Cerebellar cortex (tissue), 1 donor: ENCODE results near the gene DDX54.

Experiments used
- DNase-seq: peaks from one replicate; pipeline ENCODE4 v3.0.0-alpha.2; 2015; ENCODE audit warnings: low spot score

The DDX54 gene

GRCh38 chr12:113186666-113187325, 1.5 kb upstream of the DDX54 start:
- no peak for DNase-seq

- DNase-seq, result peak; percentile 32
Observed at GRCh38 chr12:113186033-113186365, 721 bp upstream of the DDX54 start.

DNA sequence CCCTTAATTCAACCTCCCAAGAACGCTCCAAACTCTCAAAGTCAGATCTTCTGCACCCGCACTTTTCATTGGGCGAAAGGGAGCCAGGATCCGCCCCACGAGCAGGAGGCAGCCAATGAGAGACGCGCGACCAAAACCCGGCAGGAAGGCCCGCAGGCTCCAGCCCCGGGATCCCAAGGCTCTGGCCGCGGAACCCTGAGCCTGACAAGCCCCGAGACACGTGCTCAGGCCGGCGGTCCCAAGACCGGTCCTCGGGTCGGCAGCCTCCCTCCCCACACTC, 438 bp downstream of the DDX54 start:
- peak; percentile 89 for DNase-seq

- DNase-seq, result no peak
Observed at GRCh38 chr12:113184098-113184899, 979 bp downstream of the DDX54 start.

DNA sequence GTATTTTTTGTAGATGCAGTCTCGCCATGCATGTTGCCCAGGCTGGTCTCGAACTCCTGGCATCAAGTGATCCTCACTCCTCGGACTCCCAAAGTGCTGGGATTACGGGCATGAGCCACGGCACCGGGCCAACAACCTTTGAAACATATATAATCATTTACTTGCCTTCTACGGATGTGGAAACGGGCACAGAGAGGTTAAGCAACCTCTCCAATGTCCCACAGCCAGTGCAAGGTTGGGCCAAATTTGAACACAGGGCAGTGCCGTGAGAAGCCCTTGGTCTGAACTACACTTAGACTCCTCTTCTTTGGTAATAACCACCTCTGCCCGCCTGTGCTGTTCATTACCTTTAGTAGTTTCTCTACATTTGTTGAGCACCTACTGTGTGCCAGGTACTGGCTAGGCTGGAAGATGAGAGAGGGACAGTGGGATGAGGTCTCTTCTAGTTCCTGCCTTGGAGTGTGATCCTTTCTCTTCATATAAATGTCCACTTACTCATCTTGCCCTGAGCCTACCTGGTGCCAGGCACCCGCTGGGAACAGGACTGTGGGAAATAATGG, 2.2 kb downstream of the DDX54 start:
- DNase-seq, result no peak

DNA sequence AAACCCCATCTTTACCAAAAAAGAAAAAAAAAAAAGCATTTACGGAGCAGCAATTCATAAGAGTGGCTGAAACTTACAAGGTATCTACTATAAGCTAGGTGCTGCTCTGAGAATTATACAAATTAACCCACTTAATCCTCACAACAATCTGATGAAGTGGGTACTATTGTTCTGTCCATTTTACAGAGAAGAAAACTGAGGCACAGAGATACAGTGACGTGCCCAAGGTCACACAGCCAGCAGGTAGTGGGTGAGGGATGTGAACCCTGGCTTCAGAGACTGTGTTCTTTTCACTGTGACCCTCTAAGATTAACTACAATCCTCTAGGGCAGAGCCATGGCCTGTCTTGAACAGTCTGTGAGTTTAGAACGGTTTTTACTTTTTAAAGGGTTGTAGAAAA, 3.3 kb downstream of the DDX54 start:
- no peak for DNase-seq

- DNase-seq, result no peak
Observed at GRCh38 chr12:113180333-113180732, 4.9 kb downstream of the DDX54 start.

DNA sequence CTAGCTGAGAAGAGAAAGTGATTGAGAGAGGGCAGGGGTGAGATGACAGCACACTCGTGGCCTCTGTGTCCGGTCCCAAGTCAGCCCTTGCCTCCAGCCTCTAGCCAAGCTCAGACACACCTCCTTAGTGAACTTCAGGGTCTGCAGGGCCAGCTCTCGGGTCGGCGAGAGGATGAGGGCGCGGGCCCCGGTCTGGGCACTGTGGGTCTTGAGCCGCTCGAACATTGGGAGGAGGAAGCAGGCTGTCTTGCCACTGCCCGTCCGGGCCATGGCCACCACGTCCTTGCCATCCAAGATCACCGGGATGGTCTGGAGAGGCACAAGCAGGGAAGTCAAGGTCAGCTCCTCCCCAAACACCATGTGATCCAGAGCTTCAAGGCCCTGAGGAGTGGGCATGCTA, 6.3 kb downstream of the DDX54 start:
- DNase-seq, result no peak

- DNase-seq, result peak; percentile 73
Observed at GRCh38 chr12:113174461-113175384, 10.6 kb downstream of the DDX54 start.

DNA sequence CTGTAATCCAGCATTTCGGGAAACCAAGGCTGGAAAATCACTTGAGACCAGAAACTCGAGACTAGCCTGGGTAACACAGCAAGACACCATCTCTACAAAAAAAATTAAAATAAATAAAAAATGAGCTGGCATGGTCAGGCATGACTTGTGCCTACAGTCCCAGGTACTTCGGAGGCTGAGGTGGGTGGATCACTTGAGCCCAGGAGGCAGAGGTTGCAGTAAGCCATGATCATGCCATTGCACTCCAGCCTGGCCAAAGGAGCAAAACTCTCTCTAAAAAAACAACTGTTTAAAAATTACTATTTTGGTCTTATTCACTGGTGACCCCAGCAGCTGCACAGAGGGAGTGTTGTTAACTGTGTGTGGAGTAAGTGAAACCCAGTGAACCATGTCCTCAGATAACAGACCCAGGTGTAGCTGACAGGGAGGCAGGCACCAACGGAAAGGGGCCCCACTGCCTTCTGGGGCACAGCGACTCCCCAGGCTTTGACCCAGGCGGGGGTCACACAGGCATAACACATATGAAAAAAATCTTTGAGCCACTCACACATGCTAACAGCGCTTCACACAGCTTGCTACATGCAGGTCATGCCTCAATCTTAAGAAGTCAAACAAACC, 12.1 kb downstream of the DDX54 start:
- DNase-seq, result no peak

DNA sequence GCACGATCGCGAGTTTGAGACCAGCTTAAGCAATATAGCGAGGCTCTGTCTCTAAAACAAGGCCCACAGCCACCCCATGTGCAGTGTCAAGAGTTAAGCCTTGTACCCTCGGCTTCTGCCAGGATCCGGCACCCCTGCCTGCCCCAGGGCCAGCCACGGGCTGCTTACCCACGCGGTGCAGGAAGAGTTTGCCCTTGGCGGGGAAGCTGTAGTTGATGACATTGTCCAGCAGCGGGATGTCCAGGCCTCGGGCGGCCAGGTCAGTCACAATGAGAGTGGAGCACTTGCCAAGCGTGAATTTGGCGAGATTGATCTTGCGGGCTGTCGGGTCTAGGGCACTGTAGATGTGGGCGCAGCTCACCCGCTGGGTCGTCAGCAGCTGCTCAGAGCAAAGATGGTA, 13.1 kb downstream of the DDX54 start:
- no peak for DNase-seq

DNA sequence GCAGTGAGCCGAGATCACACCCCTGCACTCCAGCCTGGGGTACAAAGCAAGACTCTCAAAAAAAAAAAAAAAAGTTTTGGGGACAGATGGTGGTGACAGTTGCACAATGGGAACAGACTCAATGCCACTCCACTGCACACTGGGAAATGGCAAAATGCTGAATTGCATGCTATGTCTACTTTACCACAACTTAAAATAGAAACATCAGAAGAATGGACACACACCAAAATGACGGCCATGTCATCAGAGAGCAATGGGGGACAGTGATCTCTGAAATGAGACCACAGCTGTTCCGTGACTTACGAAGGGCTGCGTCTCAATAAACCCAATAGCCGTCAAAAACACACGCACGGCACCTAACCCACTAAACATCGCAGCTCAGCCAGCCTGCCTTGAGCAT, 13.7 kb downstream of the DDX54 start:
- DNase-seq, result no peak

GRCh38 chr12:113170926-113171325, 14.4 kb downstream of the DDX54 start:
- DNase-seq, result no peak

DNA sequence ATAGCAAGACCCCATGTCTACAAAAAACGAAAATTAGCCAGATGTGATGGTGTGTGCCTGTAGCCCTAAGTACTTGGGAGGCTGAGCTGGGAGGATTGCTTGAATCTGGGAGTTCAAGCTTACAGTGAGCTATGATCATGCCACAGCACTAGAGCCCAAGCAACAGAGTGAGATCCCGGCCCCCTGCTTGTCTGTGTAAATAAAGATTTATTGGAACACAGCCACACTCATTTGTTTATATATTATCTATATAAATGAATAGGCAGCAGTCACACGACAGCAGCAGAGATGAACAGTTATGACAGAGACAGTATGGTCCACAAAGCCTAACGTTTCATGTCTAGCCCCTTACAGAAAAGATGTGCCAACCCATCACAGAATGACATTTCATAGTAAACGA, 14.8 kb downstream of the DDX54 start:
- DNase-seq, result no peak

- DNase-seq, result no peak
Observed at GRCh38 chr12:113169697-113170096, 15.6 kb downstream of the DDX54 start.

- no peak for DNase-seq
Observed at GRCh38 chr12:113167868-113168267, 17.4 kb downstream of the DDX54 start.

GRCh38 chr12:113165521-113166450, 19.5 kb downstream of the DDX54 start:
- DNase-seq, result no peak

- no peak for DNase-seq
Observed at GRCh38 chr12:113164014-113164413, 21.3 kb downstream of the DDX54 start.

- no peak for DNase-seq
Observed at GRCh38 chr12:113163030-113163360, 22.3 kb downstream of the DDX54 start.

DNA sequence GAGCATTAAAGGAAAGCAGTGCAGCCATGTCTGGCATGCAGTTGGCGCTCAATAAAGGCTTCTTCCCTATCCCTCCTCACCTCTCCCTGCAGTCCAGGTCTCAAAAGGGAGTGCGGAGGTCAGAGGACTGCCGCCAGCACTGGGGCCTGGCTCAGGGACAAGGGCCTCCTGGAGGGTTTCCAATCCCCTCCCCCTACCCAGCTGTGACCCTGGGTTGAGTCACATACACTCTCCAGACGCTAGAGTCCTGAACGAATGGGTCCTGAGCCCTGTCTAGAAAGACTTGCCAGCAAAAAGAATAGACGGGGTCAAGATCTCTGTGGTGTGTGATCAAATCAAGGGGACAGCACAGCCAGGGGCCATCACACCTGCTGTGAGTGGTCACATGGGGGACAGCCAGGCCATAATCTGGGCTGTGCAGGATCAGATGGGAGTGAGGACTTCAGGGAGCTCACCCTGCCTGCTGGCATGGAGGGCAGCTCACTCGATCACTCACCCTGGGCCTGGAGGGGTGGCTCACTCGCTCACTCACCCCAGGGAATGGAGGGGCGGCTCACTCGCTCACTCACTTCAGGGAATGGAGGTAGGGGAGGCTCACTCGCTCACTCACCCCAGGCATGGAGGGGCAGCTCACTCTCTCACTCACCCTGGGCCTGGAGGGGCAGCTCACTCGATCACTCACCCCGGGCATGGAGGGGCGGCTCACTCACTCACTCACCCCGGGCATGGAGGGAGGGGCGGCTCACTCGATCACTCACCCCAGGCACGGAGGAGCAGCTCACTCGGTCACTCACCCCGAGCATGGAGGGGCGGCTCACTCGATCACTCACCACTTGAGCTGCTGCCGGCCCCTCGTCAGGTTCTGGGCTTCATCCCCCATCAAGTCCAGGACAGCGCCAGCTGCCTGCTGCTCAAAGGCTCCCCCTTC, 22.9 kb downstream of the DDX54 start:
- no peak for DNase-seq
